Trophoblast cell (in vitro differentiated cells and primary cell): ENCODE measurements around the gene BRWD1.

ENCODE experiments used
- DNase-seq, 2 donors: peaks; one replicate each; pipeline ENCODE4 v3.0.0-alpha.2; 2016
- H2AFZ ChIP-seq: 2 replicates; pipeline ENCODE4 v1.6.1; 2013; ENCODE audit warnings: low read length, moderate library complexity, mild to moderate bottlenecking; ENCODE audit not compliant: insufficient read depth, poor library complexity
- H2AK5ac ChIP-seq: 2 replicates; pipeline ENCODE4 v1.6.1; 2013; ENCODE audit warnings: mild to moderate bottlenecking, low read length
- H2BK120ac ChIP-seq: 2 replicates; pipeline ENCODE4 v1.6.1; 2013; ENCODE audit warnings: low read length, mild to moderate bottlenecking, moderate library complexity; ENCODE audit not compliant: insufficient read depth, poor library complexity
- H2BK12ac ChIP-seq: 2 replicates; pipeline ENCODE4 v1.6.1; 2013; ENCODE audit warnings: mild to moderate bottlenecking, low read length, moderate library complexity
- H2BK5ac ChIP-seq: 2 replicates; pipeline ENCODE4 v1.6.1; 2013; ENCODE audit warnings: low read length, low read depth, moderate library complexity, mild to moderate bottlenecking; ENCODE audit not compliant: poor library complexity
- H3K14ac ChIP-seq: 2 replicates; pipeline ENCODE4 v1.6.1; 2013; ENCODE audit warnings: mild to moderate bottlenecking, low read length
- H3K18ac ChIP-seq: 2 replicates; pipeline ENCODE4 v1.6.1; 2013; ENCODE audit warnings: mild to moderate bottlenecking, low read length
- H3K23ac ChIP-seq: 2 replicates; pipeline ENCODE4 v1.6.1; 2013; ENCODE audit warnings: low read length
- H3K27ac ChIP-seq: 2 replicates; pipeline ENCODE4 v1.5.1; 2013; ENCODE audit warnings: low read depth, mild to moderate bottlenecking, inconsistent platforms, low read length, moderate library complexity
- H3K27me3 ChIP-seq: 2 replicates; pipeline ENCODE4 v1.6.1; 2013; ENCODE audit warnings: inconsistent platforms, mild to moderate bottlenecking, low read length, moderate library complexity; ENCODE audit not compliant: insufficient read depth
- H3K36me3 ChIP-seq, 2 experiments: 1 replicate in 1 of 2; 2 replicates in 1 of 2; pipeline ENCODE4 v1.6.1; 2013; ENCODE audit warnings: low read length in 2 of 2, mild to moderate bottlenecking in 2 of 2, moderate library complexity in 1 of 2; ENCODE audit not compliant: insufficient read depth in 2 of 2, control insufficient read depth in 1 of 2
- H3K4ac ChIP-seq: 2 replicates; pipeline ENCODE4 v1.6.1; 2013; ENCODE audit warnings: low read depth, mild to moderate bottlenecking, low read length, moderate library complexity
- H3K4me1 ChIP-seq, 2 experiments: 1 replicate in 1 of 2; 2 replicates in 1 of 2; pipeline ENCODE4 v1.6.1; 2013; ENCODE audit warnings: low read length in 2 of 2, mild to moderate bottlenecking in 2 of 2, moderate library complexity in 1 of 2; ENCODE audit not compliant: insufficient read depth in 2 of 2, control insufficient read depth in 1 of 2
- H3K4me2 ChIP-seq: 2 replicates; pipeline ENCODE4 v1.6.1; 2013; ENCODE audit warnings: inconsistent platforms, mild to moderate bottlenecking, low read length, moderate library complexity
- H3K4me3 ChIP-seq: 2 replicates; pipeline ENCODE4 v1.5.1; 2013; ENCODE audit warnings: mild to moderate bottlenecking, low read depth, low read length, inconsistent platforms
- H3K79me1 ChIP-seq: one replicate; pipeline ENCODE4 v1.6.1; 2013; ENCODE audit warnings: low read length
- H3K79me2 ChIP-seq: 2 replicates; pipeline ENCODE4 v1.6.1; 2013; ENCODE audit warnings: low read length, mild to moderate bottlenecking; ENCODE audit not compliant: control insufficient read depth, insufficient read depth, poor library complexity
- H3K9ac ChIP-seq: 2 replicates; pipeline ENCODE4 v1.6.1; 2013; ENCODE audit warnings: mild to moderate bottlenecking, low read length
- H3K9me3 ChIP-seq: 2 replicates; pipeline ENCODE4 v1.6.1; 2013; ENCODE audit warnings: low read depth, mild to moderate bottlenecking, control low read depth, inconsistent platforms, low read length; ENCODE audit not compliant: insufficient read depth
- H4K12ac ChIP-seq: 2 replicates; pipeline ENCODE4 v1.6.1; 2013; ENCODE audit warnings: low read depth, mild to moderate bottlenecking, low read length, moderate library complexity
- H4K8ac ChIP-seq: 2 replicates; pipeline ENCODE4 v1.6.1; 2013; ENCODE audit warnings: low read depth, mild to moderate bottlenecking, low read length, moderate library complexity
- H4K91ac ChIP-seq: one replicate; pipeline ENCODE4 v1.6.1; 2013; ENCODE audit warnings: low read depth, mild to moderate bottlenecking, low read length, moderate library complexity
- WGBS: extraction: QIAGEN DNeasy Blood & Tissue Kit; methylation state at CpG from one replicate; pipeline ENCODE4 v1.1.7; 2013; ENCODE audit warnings: missing lambda C conversion rate; ENCODE audit not compliant: insufficient read length, insufficient coverage; ENCODE audit errors: extremely low coverage; 5-methylcytosine and 5-hydroxymethylcytosine counted together

BRWD1 gene

GRCh38 chr21:39330001-39330400, 16.6 kb upstream of the BRWD1 start:
- Histone ChIP-seq H4K8ac (no peak overlapping the region), H2BK12ac (no peak overlapping the region), H4K12ac (no peak overlapping the region), H3K27ac (no peak overlapping the region), H2AK5ac (no peak overlapping the region), H4K91ac (no peak overlapping the region), H2BK5ac (no peak overlapping the region), H3K79me1 (no peaks in the 10 kb centered on the region), H3K4me2 (no peak overlapping the region), H3K36me3 (no peaks in the 10 kb centered on the region), H3K79me2 (no peaks in the 10 kb centered on the region), H3K23ac (no peak overlapping the region), H3K27me3 (no peaks in the 10 kb centered on the region), H3K9ac (no peak overlapping the region), H3K4ac (no peak overlapping the region), H2BK120ac (no peak overlapping the region), H3K18ac (no peak overlapping the region), H3K9me3 (no peaks in the 10 kb centered on the region), H3K14ac (no peak overlapping the region), H2AFZ (no peak overlapping the region), H3K4me1 (peaks cover 4 to 5% of the 10 kb centered on the region in 2 experiments), H3K4me3 (no peak overlapping the region)
- no peak for DNase-seq
- WGBS, result no CpG with 5 or more reads among the region's 6 CpGs

- H3K79me1 ChIP-seq, result no peaks in the 10 kb centered on the region
- no peak overlapping the region for H2BK12ac ChIP-seq
- no peak overlapping the region for H3K4ac ChIP-seq
- no peak overlapping the region for H3K27ac ChIP-seq
- H3K9ac ChIP-seq, result no peak overlapping the region
- no peak overlapping the region for H3K23ac ChIP-seq
- H3K36me3 ChIP-seq, result no peaks in the 10 kb centered on the region
- DNase-seq, result no peak
- H2AK5ac ChIP-seq, result no peak overlapping the region
- no peak overlapping the region for H3K4me2 ChIP-seq
- no peak overlapping the region for H3K18ac ChIP-seq
- no peak overlapping the region for H3K14ac ChIP-seq
- H3K27me3 ChIP-seq, result no peaks in the 10 kb centered on the region
- no peak overlapping the region for H2AFZ ChIP-seq
- H3K4me3 ChIP-seq, result no peak overlapping the region
- H4K91ac ChIP-seq, result no peak overlapping the region
- no peaks in the 10 kb centered on the region for H3K79me2 ChIP-seq
- no peak overlapping the region for H2BK120ac ChIP-seq
- H3K9me3 ChIP-seq, result no peaks in the 10 kb centered on the region
- H3K4me1 ChIP-seq, result peaks cover 6 to 8% of the 10 kb centered on the region in 2 experiments
- no peak overlapping the region for H2BK5ac ChIP-seq
- no CpG with 5 or more reads among the region's 7 CpGs for WGBS
- H4K12ac ChIP-seq, result no peak overlapping the region
- H4K8ac ChIP-seq, result no peak overlapping the region
Observed at GRCh38 chr21:39327727-39328126, 14.3 kb upstream of the BRWD1 start.

- no peak overlapping the region for H3K23ac ChIP-seq
- no peak overlapping the region for H2BK120ac ChIP-seq
- H3K18ac ChIP-seq, result no peak overlapping the region
- H4K8ac ChIP-seq, result no peak overlapping the region
- no peaks in the 10 kb centered on the region for H3K9me3 ChIP-seq
- no peak overlapping the region for H3K14ac ChIP-seq
- no peak overlapping the region for H2AFZ ChIP-seq
- H3K36me3 ChIP-seq, result no peaks in the 10 kb centered on the region
- H4K91ac ChIP-seq, result no peak overlapping the region
- H3K79me1 ChIP-seq, result peaks cover 5% of the 10 kb centered on the region
- no peak overlapping the region for H4K12ac ChIP-seq
- no CpG with 5 or more reads among the region's 7 CpGs for WGBS
- H2BK12ac ChIP-seq, result no peak overlapping the region
- no peaks in the 10 kb centered on the region for H3K79me2 ChIP-seq
- no peak for DNase-seq
- no peak overlapping the region for H2BK5ac ChIP-seq
- H3K4ac ChIP-seq, result no peak overlapping the region
- H3K27me3 ChIP-seq, result no peaks in the 10 kb centered on the region
- no peak overlapping the region for H2AK5ac ChIP-seq
- H3K9ac ChIP-seq, result no peak overlapping the region
- no peak overlapping the region for H3K27ac ChIP-seq
- H3K4me1 ChIP-seq, result peaks cover 7 to 8% of the 10 kb centered on the region in 2 experiments
- H3K4me2 ChIP-seq, result no peak overlapping the region
- no peak overlapping the region for H3K4me3 ChIP-seq
Observed at GRCh38 chr21:39326607-39327307, 13.3 kb upstream of the BRWD1 start.

- H3K9me3 ChIP-seq, result no peaks in the 10 kb centered on the region
- H2BK120ac ChIP-seq, result no peak overlapping the region
- no peak overlapping the region for H3K27ac ChIP-seq
- no peak overlapping the region for H2AFZ ChIP-seq
- no peak overlapping the region for H3K18ac ChIP-seq
- no CpG with 5 or more reads among the region's 4 CpGs for WGBS
- H4K8ac ChIP-seq, result no peak overlapping the region
- H3K4me3 ChIP-seq, result no peak overlapping the region
- H3K9ac ChIP-seq, result no peak overlapping the region
- H2BK5ac ChIP-seq, result no peak overlapping the region
- H3K36me3 ChIP-seq, result no peaks in the 10 kb centered on the region
- DNase-seq, result no peak
- H3K79me1 ChIP-seq, result peaks cover 5% of the 10 kb centered on the region
- no peak overlapping the region for H4K91ac ChIP-seq
- H3K79me2 ChIP-seq, result no peaks in the 10 kb centered on the region
- no peak overlapping the region for H3K4ac ChIP-seq
- H3K14ac ChIP-seq, result no peak overlapping the region
- H4K12ac ChIP-seq, result no peak overlapping the region
- peaks cover 7 to 8% of the 10 kb centered on the region in 2 experiments for H3K4me1 ChIP-seq
- no peak overlapping the region for H3K4me2 ChIP-seq
- H2AK5ac ChIP-seq, result no peak overlapping the region
- H3K27me3 ChIP-seq, result no peaks in the 10 kb centered on the region
- no peak overlapping the region for H2BK12ac ChIP-seq
- no peak overlapping the region for H3K23ac ChIP-seq
Observed at GRCh38 chr21:39325458-39325857, 12.0 kb upstream of the BRWD1 start.
